Activated naive CD8-positive, alpha-beta T cell treated with anti-CD3 and anti-CD28 coated beads for 36 hours (primary cell): ENCODE data around the gene KMT2B. TPM values are rescaled to one million over a fixed set of nuclear protein-coding genes. Genes with fewer than 3 reads are reported as not detected.
A peak's percentile ranks its signal among the peaks of the same experiment; 100 is the strongest.

ENCODE experiments used
- DNase-seq: peaks from one replicate; pipeline ENCODE4 v3.0.0; 2021
- H3K27ac Mint-ChIP-seq: one replicate; pipeline ENCODE4 v1.8.0; 2022; ENCODE audit warnings: mild to moderate bottlenecking, moderate library complexity, mixed read lengths
- H3K27me3 Mint-ChIP-seq: one replicate; pipeline ENCODE4 v1.8.0; 2022; ENCODE audit warnings: mild to moderate bottlenecking, mixed read lengths
- H3K36me3 Mint-ChIP-seq: one replicate; pipeline ENCODE4 v1.8.0; 2021; ENCODE audit warnings: mild to moderate bottlenecking, mixed read lengths
- H3K4me1 Mint-ChIP-seq: one replicate; pipeline ENCODE4 v1.8.0; 2021; ENCODE audit warnings: mixed read lengths
- H3K4me3 Mint-ChIP-seq: one replicate; pipeline ENCODE4 v1.8.0; 2022; ENCODE audit warnings: mild to moderate bottlenecking, moderate library complexity, mixed read lengths
- H3K9me3 Mint-ChIP-seq: one replicate; pipeline ENCODE4 v1.8.0; 2022; ENCODE audit warnings: mixed read lengths
- total RNA-seq, 2 experiments: library from RNA; stranded (reverse); gene quantifications; one replicate each; pipeline ENCODE4 v1.2.3, GENCODE V29; 2021

KMT2B gene
- total RNA-seq, 2 experiments from 2014 or later, result 42.2 to 45.5 TPM

- Mint-ChIP-seq H3K27ac (no peak overlapping the region), H3K36me3 (no peaks in the 10 kb centered on the region), H3K27me3 (no peaks in the 10 kb centered on the region), H3K4me3 (no peak overlapping the region), H3K9me3 (peaks cover 4% of the 10 kb centered on the region), H3K4me1 (peaks cover 25% of the 10 kb centered on the region)
- no peak for DNase-seq
Observed at GRCh38 chr19:35696835-35697234, 21.0 kb upstream of the KMT2B start.

- peak overlapping the region; percentile 93 for H3K4me3 Mint-ChIP-seq
Observed at GRCh38 chr19:35702223-35703012, 15.4 kb upstream of the KMT2B start.

GRCh38 chr19:35703343-35703742 lies 14.5 kb upstream of the KMT2B start:
- DNase-seq, result no peak
- H3K4me1 Mint-ChIP-seq, result peaks cover 8% of the 10 kb centered on the region
- no peak overlapping the region for H3K27ac Mint-ChIP-seq
- H3K4me3 Mint-ChIP-seq, result no peak overlapping the region
- H3K9me3 Mint-ChIP-seq, result peaks cover 2% of the 10 kb centered on the region
- H3K36me3 Mint-ChIP-seq, result peaks cover 2% of the 10 kb centered on the region
- peaks cover 7% of the 10 kb centered on the region for H3K27me3 Mint-ChIP-seq

More at GRCh38 chr19:35702223-35703012, 15.4 kb upstream of the KMT2B start:
- H3K27me3 Mint-ChIP-seq, result peaks cover 7% of the 10 kb centered on the region
- peak overlapping the region; percentile 91 for H3K27ac Mint-ChIP-seq
- H3K9me3 Mint-ChIP-seq, result peaks cover 2% of the 10 kb centered on the region
- H3K4me1 Mint-ChIP-seq, result peaks cover 9% of the 10 kb centered on the region
- peaks cover 2% of the 10 kb centered on the region for H3K36me3 Mint-ChIP-seq
- peak; percentile 93 for DNase-seq

GRCh38 chr19:35704218-35704617 lies 13.6 kb upstream of the KMT2B start, which contains the start of gene ZBTB32:
Gene ZBTB32, plus strand, starts transcription at chr19:35704558. Its CDS starts 10,069 bp downstream, at chr19:35714627.
- Mint-ChIP-seq H3K27me3 (peaks cover 7% of the 10 kb centered on the region), H3K27ac (no peak within 1 kb of the TSS), H3K9me3 (peaks cover 2% of the 10 kb centered on the region), H3K4me3 (no peak within 1 kb of the TSS), H3K4me1 (peaks cover 11% of the 10 kb centered on the region), H3K36me3 (peaks cover 2% of the 10 kb centered on the region)
- no peak for DNase-seq

GRCh38 chr19:35708391-35708790 lies 9.4 kb upstream of the KMT2B start:
- Mint-ChIP-seq H3K4me3 (no peak overlapping the region), H3K36me3 (peaks cover 5% of the 10 kb centered on the region), H3K27me3 (peaks cover 4% of the 10 kb centered on the region), H3K9me3 (peaks cover 2% of the 10 kb centered on the region), H3K27ac (no peak overlapping the region), H3K4me1 (peaks cover 25% of the 10 kb centered on the region)
- DNase-seq, result no peak

GRCh38 chr19:35710784-35711723 lies 6.7 kb upstream of the KMT2B start:
- Mint-ChIP-seq H3K4me1 (peaks cover 34% of the 10 kb centered on the region), H3K27me3 (no peaks in the 10 kb centered on the region), H3K27ac (peak overlapping the region; percentile 98), H3K36me3 (peaks cover 31% of the 10 kb centered on the region), H3K9me3 (peaks cover 2% of the 10 kb centered on the region), H3K4me3 (peak overlapping the region; percentile 59)
- peak; percentile 84 for DNase-seq

- peaks cover 43% of the 10 kb centered on the region for H3K36me3 Mint-ChIP-seq
- peaks cover 38% of the 10 kb centered on the region for H3K4me1 Mint-ChIP-seq
Observed at GRCh38 chr19:35712567-35713505, 5.0 kb upstream of the KMT2B start.

GRCh38 chr19:35713506-35713850 lies 4.3 kb upstream of the KMT2B start:
- peaks cover 8% of the 10 kb centered on the region for H3K27me3 Mint-ChIP-seq
- peaks cover 2% of the 10 kb centered on the region for H3K9me3 Mint-ChIP-seq
- no peak for DNase-seq
- peak overlapping the region; percentile 98 for H3K27ac Mint-ChIP-seq
- peaks cover 45% of the 10 kb centered on the region for H3K36me3 Mint-ChIP-seq
- H3K4me3 Mint-ChIP-seq, result peak overlapping the region; percentile 93
- peaks cover 40% of the 10 kb centered on the region for H3K4me1 Mint-ChIP-seq

More at GRCh38 chr19:35712567-35713505, 5.0 kb upstream of the KMT2B start:
- H3K27ac Mint-ChIP-seq, result peak overlapping the region; percentile 98
- peaks cover 2% of the 10 kb centered on the region for H3K9me3 Mint-ChIP-seq
- DNase-seq, result peak; percentile 88
- peaks cover 4% of the 10 kb centered on the region for H3K27me3 Mint-ChIP-seq
- peak overlapping the region; percentile 93 for H3K4me3 Mint-ChIP-seq

- no peak for DNase-seq
- peak overlapping the region; percentile 98 for H3K27ac Mint-ChIP-seq
- peaks cover 49% of the 10 kb centered on the region for H3K36me3 Mint-ChIP-seq
- H3K27me3 Mint-ChIP-seq, result peaks cover 12% of the 10 kb centered on the region
- H3K4me1 Mint-ChIP-seq, result peaks cover 41% of the 10 kb centered on the region
- peaks cover 2% of the 10 kb centered on the region for H3K9me3 Mint-ChIP-seq
- H3K4me3 Mint-ChIP-seq, result peak overlapping the region; percentile 93
Observed at GRCh38 chr19:35713904-35714495, 3.8 kb upstream of the KMT2B start.

GRCh38 chr19:35714601-35715354 lies 3.0 kb upstream of the KMT2B start:
- Mint-ChIP-seq H3K4me1 (peaks cover 47% of the 10 kb centered on the region), H3K36me3 (peaks cover 56% of the 10 kb centered on the region), H3K27me3 (peaks cover 16% of the 10 kb centered on the region), H3K4me3 (peak overlapping the region; percentile 93), H3K27ac (peak overlapping the region; percentile 98), H3K9me3 (peaks cover 2% of the 10 kb centered on the region)
- no peak for DNase-seq

GRCh38 chr19:35715355-35715809 lies 2.4 kb upstream of the KMT2B start:
- H3K27me3 Mint-ChIP-seq, result peaks cover 16% of the 10 kb centered on the region
- H3K9me3 Mint-ChIP-seq, result peaks cover 2% of the 10 kb centered on the region
- H3K4me3 Mint-ChIP-seq, result peak overlapping the region; percentile 93
- peaks cover 46% of the 10 kb centered on the region for H3K4me1 Mint-ChIP-seq
- no peak for DNase-seq
- H3K27ac Mint-ChIP-seq, result peak overlapping the region; percentile 98
- H3K36me3 Mint-ChIP-seq, result peaks cover 59% of the 10 kb centered on the region

- Mint-ChIP-seq H3K4me3 (peak overlapping the region; percentile 93), H3K27ac (peak overlapping the region; percentile 98), H3K4me1 (peaks cover 41% of the 10 kb centered on the region), H3K27me3 (peaks cover 16% of the 10 kb centered on the region), H3K36me3 (peaks cover 62% of the 10 kb centered on the region), H3K9me3 (peaks cover 2% of the 10 kb centered on the region)
- DNase-seq, result no peak
Observed at GRCh38 chr19:35715981-35716800, 1.6 kb upstream of the KMT2B start.
